GM12873 (cell line): Measurements from ENCODE around the gene MYL4.

Source experiments
- TF ChIP-seq, protein P1 (sequence below): IDR thresholded peaks from 2 replicates; pipeline ENCODE4 v1.5.1; 2012; ENCODE audit warnings: low read depth, mild to moderate bottlenecking, moderate library complexity, low read length, control low read depth; ENCODE audit not compliant: insufficient read depth; ENCODE audit errors: missing control alignments

MYL4 gene

GRCh38 chr17:47210779-47211178 lies 1.6 kb downstream of the MYL4 start:
- TF ChIP-seq, protein P1, sequence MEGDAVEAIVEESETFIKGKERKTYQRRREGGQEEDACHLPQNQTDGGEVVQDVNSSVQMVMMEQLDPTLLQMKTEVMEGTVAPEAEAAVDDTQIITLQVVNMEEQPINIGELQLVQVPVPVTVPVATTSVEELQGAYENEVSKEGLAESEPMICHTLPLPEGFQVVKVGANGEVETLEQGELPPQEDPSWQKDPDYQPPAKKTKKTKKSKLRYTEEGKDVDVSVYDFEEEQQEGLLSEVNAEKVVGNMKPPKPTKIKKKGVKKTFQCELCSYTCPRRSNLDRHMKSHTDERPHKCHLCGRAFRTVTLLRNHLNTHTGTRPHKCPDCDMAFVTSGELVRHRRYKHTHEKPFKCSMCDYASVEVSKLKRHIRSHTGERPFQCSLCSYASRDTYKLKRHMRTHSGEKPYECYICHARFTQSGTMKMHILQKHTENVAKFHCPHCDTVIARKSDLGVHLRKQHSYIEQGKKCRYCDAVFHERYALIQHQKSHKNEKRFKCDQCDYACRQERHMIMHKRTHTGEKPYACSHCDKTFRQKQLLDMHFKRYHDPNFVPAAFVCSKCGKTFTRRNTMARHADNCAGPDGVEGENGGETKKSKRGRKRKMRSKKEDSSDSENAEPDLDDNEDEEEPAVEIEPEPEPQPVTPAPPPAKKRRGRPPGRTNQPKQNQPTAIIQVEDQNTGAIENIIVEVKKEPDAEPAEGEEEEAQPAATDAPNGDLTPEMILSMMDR = no peak

- TF ChIP-seq, protein P1 = no peak
These were observed 3.3 kb downstream of the MYL4 start for GRCh38 chr17:47212458-47212857.

GRCh38 chr17:47213540-47213939 lies 4.4 kb downstream of the MYL4 start:
- TF ChIP-seq, protein P1 = no peak

- TF ChIP-seq, protein P1 = no peak
These were observed 5.8 kb downstream of the MYL4 start for GRCh38 chr17:47214931-47215330.

DNA sequence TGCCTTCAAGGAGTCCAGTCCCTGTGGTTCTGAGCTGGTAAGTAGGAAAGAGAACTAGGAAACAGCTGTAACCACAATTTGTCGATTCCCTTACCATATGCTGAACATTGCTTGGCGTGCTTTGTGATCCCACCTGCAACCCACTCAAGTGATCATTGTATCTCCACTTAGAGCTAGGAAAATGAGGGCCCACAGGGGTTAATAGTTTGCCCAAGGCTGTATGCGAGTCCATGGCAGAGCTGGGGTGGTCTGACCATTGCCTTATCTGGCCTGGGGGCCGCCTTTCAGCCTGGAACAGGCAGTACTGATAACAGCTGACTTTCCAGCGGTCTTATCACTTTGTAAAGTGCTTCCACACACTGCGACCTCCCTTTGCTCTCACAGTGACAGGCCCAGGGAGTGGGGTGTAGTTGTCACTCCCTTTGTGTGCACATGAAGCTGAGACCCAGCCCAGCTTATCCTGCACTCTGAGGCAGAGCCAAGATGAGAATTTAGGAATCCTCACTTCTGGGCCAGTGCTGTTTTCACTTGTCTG lies 9.8 kb downstream of the MYL4 start:
- TF ChIP-seq, protein P1 = no peak

DNA sequence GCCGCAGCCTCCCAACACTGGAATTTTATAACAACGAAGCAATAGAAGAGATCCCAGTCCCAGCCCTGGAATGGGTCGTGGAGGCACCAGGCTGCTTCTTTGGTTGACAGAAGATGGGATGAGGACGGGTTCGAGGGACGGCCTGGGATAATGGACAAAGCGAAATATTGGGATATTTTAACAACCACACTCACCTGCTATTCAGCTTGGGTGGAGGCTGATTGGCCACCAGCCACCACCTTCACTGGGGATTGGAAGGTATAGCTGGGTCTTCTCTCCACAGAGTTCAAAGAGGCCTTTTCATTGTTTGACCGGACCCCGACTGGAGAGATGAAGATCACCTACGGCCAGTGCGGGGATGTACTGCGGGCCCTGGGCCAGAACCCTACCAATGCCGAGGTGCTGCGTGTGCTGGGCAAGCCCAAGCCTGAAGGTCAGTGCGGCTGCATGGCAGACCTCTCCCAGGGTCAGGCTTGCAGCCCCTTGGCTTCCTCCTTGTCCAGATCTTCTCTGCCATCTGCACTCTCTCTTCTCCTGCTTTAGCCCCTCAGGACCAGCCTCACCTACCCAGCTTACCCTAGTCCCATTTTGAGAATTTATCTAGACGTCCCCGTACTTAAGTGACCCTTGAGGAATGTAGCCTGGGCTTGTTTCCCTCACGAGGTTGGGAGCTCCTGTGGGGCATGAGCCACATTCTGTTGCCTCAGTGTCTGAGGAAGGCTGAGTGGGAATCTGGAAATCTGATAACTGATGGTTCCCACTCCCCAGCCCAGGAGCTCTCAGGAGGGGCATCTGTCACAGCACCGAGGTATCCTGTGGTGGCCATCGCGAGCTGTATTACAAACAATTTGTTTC lies 10.7 kb downstream of the MYL4 start:
- TF ChIP-seq, protein P1 = no peak

- TF ChIP-seq, protein P1 = no peak
These were observed 11.4 kb downstream of the MYL4 start for GRCh38 chr17:47220531-47220999.
